Measurements from ENCODE around the gene SLC39A6. TPM values are rescaled to one million over a fixed set of nuclear protein-coding genes. Genes with fewer than 3 reads are reported as not detected.

The SLC39A6 gene
- total and polyA plus RNA-seq, 2 of the 13 experiments (the other 11 are each of a cell fraction or from before 2014, with no cell fraction given) = 41.7 to 59.2 TPM

- TF ChIP-seq ARID4A (CRISPR knock-in tag; IDR thresholded peaks at IDR 0.05; ENCODE audit: borderline replicate concordance) = peak; percentile 96
- no peak for TF ChIP-seq CBX2 (IDR thresholded peaks at IDR 0.05; ENCODE audit: low read depth, low read length)
- TF ChIP-seq CBX2 (CRISPR knock-in tag; IDR thresholded peaks at IDR 0.05; ENCODE audit: low read depth) = no peak
- peak; percentile 72 for TF ChIP-seq CREM (IDR thresholded peaks at IDR 0.05)
- TF ChIP-seq CREM (CRISPR knock-in tag; IDR thresholded peaks at IDR 0.05) = no peak
- TF ChIP-seq EEA1 (CRISPR knock-in tag; IDR thresholded peaks at IDR 0.05; ENCODE audit: borderline replicate concordance) = 0 out of 2 replicates have a peak, but pooled peaks have one; percentile 69
- no peak for TF ChIP-seq HMGA1 (CRISPR knock-in tag; conservative IDR thresholded peaks at IDR 0.05)
- no peak; the same call in 1 of the 2 replicates for TF ChIP-seq ZNF768 (CRISPR knock-in tag; IDR thresholded peaks at IDR 0.05)
- TF ChIP-seq ZNF780A (CRISPR knock-in tag; IDR thresholded peaks at IDR 0.05) = peak; percentile 67; the same call in 1 of the 2 replicates
- no peak for TF ChIP-seq TERF1 (CRISPR knock-in tag; IDR thresholded peaks at IDR 0.05)
- TF ChIP-seq ZFP90 (CRISPR knock-in tag; IDR thresholded peaks at IDR 0.05; ENCODE audit: borderline replicate concordance) = 0 out of 2 replicates have a peak, but pooled peaks have one; percentile 55
- peak; percentile 13 for TF ChIP-seq ZBED4 (CRISPR knock-in tag; IDR thresholded peaks at IDR 0.05; ENCODE audit: borderline replicate concordance)
- TF ChIP-seq ZNF713 (CRISPR knock-in tag; IDR thresholded peaks at IDR 0.05) = no peak
- no peak for TF ChIP-seq CREBL2 (CRISPR knock-in tag; IDR thresholded peaks at IDR 0.05; ENCODE audit: borderline replicate concordance)
- peak; percentile 87 for TF ChIP-seq MTERF4 (CRISPR knock-in tag; IDR thresholded peaks at IDR 0.05)
- TF ChIP-seq ZNF460 (CRISPR knock-in tag; IDR thresholded peaks at IDR 0.05; ENCODE audit: borderline replicate concordance) = 0 out of 2 replicates have a peak, but pooled peaks have one; percentile 32
- TF ChIP-seq ZNF224 (CRISPR knock-in tag; IDR thresholded peaks at IDR 0.05) = peak; percentile 81; the same call in 1 of the 2 replicates
- TF ChIP-seq ZNF549 (CRISPR knock-in tag; IDR thresholded peaks at IDR 0.05) = no peak
- no peak for TF ChIP-seq SCMH1 (CRISPR knock-in tag; IDR thresholded peaks at IDR 0.05; ENCODE audit: borderline replicate concordance)
Measured at GRCh38 chr18:36129300-36130038, at the start of gene SLC39A6, which contains the start of gene ELP2 (continued).
